ENCODE measurements around the gene POLD2.
A peak's percentile ranks its signal among the peaks of the same experiment; 100 is the strongest.
"Not testable (repeated sequence)": the region's sequence is repeated elsewhere in the genome, so short reads cannot be mapped to it uniquely, and the experiment has no call there.

The POLD2 gene

GRCh38 chr7:44123190-44124003 is at the start of gene POLD2:
POLD2 (minus strand) TSS chr7:44123548; CDS start chr7:44122053, 1,495 bp downstream.
- peak; percentile 96 for DNase-seq

- DNase-seq, result peak; percentile 14
These were observed 49.6 kb upstream of the POLD2 start for GRCh38 chr7:44172803-44173424.

GRCh38 chr7:44172352-44172751 is 49.0 kb upstream of the POLD2 start:
- DNase-seq, result no peak

- not testable (repeated sequence) for DNase-seq
These were observed 48.6 kb upstream of the POLD2 start for GRCh38 chr7:44171901-44172300.

GRCh38 chr7:44167920-44168319 is 44.6 kb upstream of the POLD2 start:
- DNase-seq, result no peak

GRCh38 chr7:44163591-44163990 is 40.2 kb upstream of the POLD2 start:
- DNase-seq, result no peak

GRCh38 chr7:44162785-44163395 is 39.5 kb upstream of the POLD2 start:
- no peak for DNase-seq

- no peak for DNase-seq
These were observed 38.8 kb upstream of the POLD2 start for GRCh38 chr7:44162179-44162578.

GRCh38 chr7:44161371-44161770 is 38.0 kb upstream of the POLD2 start:
- no peak for DNase-seq

GRCh38 chr7:44159824-44160630 is 36.7 kb upstream of the POLD2 start:
- DNase-seq, result no peak

- no peak for DNase-seq
These were observed 35.7 kb upstream of the POLD2 start for GRCh38 chr7:44158873-44159631.

- DNase-seq, result no peak
These were observed 34.9 kb upstream of the POLD2 start for GRCh38 chr7:44158096-44158872.

GRCh38 chr7:44157116-44158080 is 34.0 kb upstream of the POLD2 start:
- no peak for DNase-seq

GRCh38 chr7:44156453-44157010 is 33.2 kb upstream of the POLD2 start:
- DNase-seq, result no peak

GRCh38 chr7:44155191-44156185 is 32.1 kb upstream of the POLD2 start:
- no peak for DNase-seq

- no peak for DNase-seq
These were observed 31.4 kb upstream of the POLD2 start for GRCh38 chr7:44154703-44155102.

GRCh38 chr7:44153948-44154335 is 30.6 kb upstream of the POLD2 start:
- no peak for DNase-seq
